Fibroblast of lung (primary cell): ENCODE results near the gene KSR2. TPM values are rescaled to one million over a fixed set of nuclear protein-coding genes. Genes with fewer than 3 reads are reported as not detected.

ENCODE experiments used
- DNase-seq, 2 donors: peaks; one replicate each; pipeline versions ENCODE4 v3.0.0 to v3.0.0-alpha.2; 2010; ENCODE audit warnings: low read depth in 2 of 2
- H2AFZ ChIP-seq: 2 replicates; pipeline ENCODE4 v1.5.1; 2012; ENCODE audit warnings: low read length, control low read depth, inconsistent platforms
- H3K27ac ChIP-seq: 2 replicates; pipeline ENCODE4 v1.5.1; 2011; ENCODE audit warnings: low read length, control low read depth; ENCODE audit not compliant: insufficient read depth
- H3K27me3 ChIP-seq: 2 replicates; pipeline ENCODE4 v1.5.1; 2011; ENCODE audit warnings: mild to moderate bottlenecking, low read length; ENCODE audit not compliant: control insufficient read depth, insufficient read depth
- H3K36me3 ChIP-seq: 2 replicates; pipeline ENCODE4 v1.5.1; 2011; ENCODE audit warnings: low read length; ENCODE audit not compliant: control insufficient read depth, insufficient read depth
- H3K4me1 ChIP-seq: 2 replicates; pipeline ENCODE4 v1.5.1; 2011; ENCODE audit warnings: low read length; ENCODE audit not compliant: control insufficient read depth, insufficient read depth; ENCODE audit errors: extremely low read depth
- H3K4me2 ChIP-seq: 2 replicates; pipeline ENCODE4 v1.5.1; 2011; ENCODE audit warnings: low read length, control low read depth; ENCODE audit not compliant: insufficient read depth; ENCODE audit errors: extremely low read depth
- H3K4me3 ChIP-seq, 4 experiments: fragments of 200-600 bp in 1 of 4; sonication (generic) in 1 of 4; replicated peaks in 1 of 4; 2 replicates each; pipeline ENCODE4 v1.5.1; 2011 to 2016; ENCODE audit warnings: low read length in 4 of 4, low read depth in 3 of 4, mild to moderate bottlenecking in 3 of 4, control low read depth in 2 of 4, inconsistent platforms in 1 of 4, mixed read lengths in 1 of 4; ENCODE audit not compliant: insufficient read depth in 1 of 4; ENCODE audit errors: control extremely low read depth in 1 of 4
- H3K79me2 ChIP-seq: 2 replicates; pipeline ENCODE4 v1.5.1; 2012; ENCODE audit warnings: mild to moderate bottlenecking, low read length, inconsistent platforms; ENCODE audit not compliant: control insufficient read depth, insufficient read depth
- H3K9ac ChIP-seq: 2 replicates; pipeline ENCODE4 v1.5.1; 2011; ENCODE audit warnings: mild to moderate bottlenecking, low read length, control low read depth; ENCODE audit not compliant: insufficient read depth
- H3K9me3 ChIP-seq: 2 replicates; pipeline ENCODE4 v1.5.1; 2012; ENCODE audit warnings: low read depth, low read length; ENCODE audit not compliant: control insufficient read depth, insufficient read depth
- H4K20me1 ChIP-seq: 2 replicates; pipeline ENCODE4 v1.5.1; 2011; ENCODE audit warnings: low read length; ENCODE audit not compliant: control insufficient read depth, insufficient read depth; ENCODE audit errors: extremely low read depth
- EZH2 ChIP-seq: IDR thresholded peaks from 2 replicates; pipeline ENCODE4 v1.5.1; 2012; ENCODE audit warnings: low read length, control low read depth, mild to moderate bottlenecking; ENCODE audit errors: missing control alignments
- polyA plus RNA-seq, 2 donors: library from polyadenylated mRNA; depleted of rRNA in 1 of 2; stranded (reverse) in 1 of 2; unstranded in 1 of 2; fragments of >200 nt; gene quantifications; 2 replicates each; pipeline ENCODE4 v1.2.1, GENCODE V29; 2011 to 2012; ENCODE audit warnings: missing spikeins in 1 of 2
- total RNA-seq: library from RNA; depleted of rRNA; stranded (reverse); fragments of >200 nt; gene quantifications from 2 replicates; pipeline ENCODE4 v1.2.1, GENCODE V29; 2014
- TF ChIP-seq, protein P1 (sequence below), 2 donors: IDR thresholded peaks in 1 of 2; conservative IDR thresholded peaks in 1 of 2; 1 replicate in 1 of 2; 2 replicates in 1 of 2; pipeline ENCODE4 v1.5.1; 2011 to 2012; ENCODE audit warnings: low read length in 2 of 2, control low read depth in 1 of 2, inconsistent platforms in 1 of 2, low read depth in 1 of 2, mild to moderate bottlenecking in 1 of 2

The KSR2 gene
- total and polyA plus RNA-seq, 2 donors (not counting 1 experiment from before 2014, with no cell fraction given), result not detected

DNA sequence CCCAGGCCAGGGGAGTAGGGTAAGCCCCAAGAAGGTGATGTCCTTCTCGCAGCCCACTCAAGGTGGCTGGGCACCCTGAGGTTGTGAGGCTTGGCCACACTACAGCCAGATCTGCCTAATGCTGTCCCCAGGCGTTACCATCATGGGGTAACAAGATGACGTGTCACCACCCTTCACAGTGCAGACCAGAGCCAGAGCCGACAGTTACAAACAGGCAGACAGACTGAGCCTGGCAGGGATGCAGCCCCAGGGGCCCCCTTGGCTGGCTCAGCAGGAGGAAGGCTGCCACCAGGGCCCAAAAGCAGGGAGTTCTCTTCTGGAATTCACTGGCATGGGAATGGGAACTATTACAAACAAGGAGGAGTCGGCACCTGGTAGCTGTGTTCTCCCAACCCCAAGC, 304.6 kb downstream of the KSR2 start:
- Histone ChIP-seq H4K20me1 (no peaks in the 10 kb centered on the region), H3K9ac (no peak overlapping the region), H2AFZ (no peak overlapping the region), H3K9me3 (no peaks in the 10 kb centered on the region), H3K4me2 (no peak overlapping the region), H3K27me3 (no peaks in the 10 kb centered on the region), H3K36me3 (no peaks in the 10 kb centered on the region), H3K4me1 (no peaks in the 10 kb centered on the region), H3K79me2 (no peaks in the 10 kb centered on the region), H3K4me3 (no peak overlapping the region), H3K27ac (no peak overlapping the region)
- no peak for TF ChIP-seq EZH2
- TF ChIP-seq, protein P1, sequence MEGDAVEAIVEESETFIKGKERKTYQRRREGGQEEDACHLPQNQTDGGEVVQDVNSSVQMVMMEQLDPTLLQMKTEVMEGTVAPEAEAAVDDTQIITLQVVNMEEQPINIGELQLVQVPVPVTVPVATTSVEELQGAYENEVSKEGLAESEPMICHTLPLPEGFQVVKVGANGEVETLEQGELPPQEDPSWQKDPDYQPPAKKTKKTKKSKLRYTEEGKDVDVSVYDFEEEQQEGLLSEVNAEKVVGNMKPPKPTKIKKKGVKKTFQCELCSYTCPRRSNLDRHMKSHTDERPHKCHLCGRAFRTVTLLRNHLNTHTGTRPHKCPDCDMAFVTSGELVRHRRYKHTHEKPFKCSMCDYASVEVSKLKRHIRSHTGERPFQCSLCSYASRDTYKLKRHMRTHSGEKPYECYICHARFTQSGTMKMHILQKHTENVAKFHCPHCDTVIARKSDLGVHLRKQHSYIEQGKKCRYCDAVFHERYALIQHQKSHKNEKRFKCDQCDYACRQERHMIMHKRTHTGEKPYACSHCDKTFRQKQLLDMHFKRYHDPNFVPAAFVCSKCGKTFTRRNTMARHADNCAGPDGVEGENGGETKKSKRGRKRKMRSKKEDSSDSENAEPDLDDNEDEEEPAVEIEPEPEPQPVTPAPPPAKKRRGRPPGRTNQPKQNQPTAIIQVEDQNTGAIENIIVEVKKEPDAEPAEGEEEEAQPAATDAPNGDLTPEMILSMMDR (conservative IDR thresholded peaks at IDR 0.05 in 1 of 2, IDR thresholded peaks at IDR 0.05 in 1 of 2; ENCODE audit: low read depth in 1 of 2, low read length in 2 of 2), result no peak
- no peak for DNase-seq

DNA sequence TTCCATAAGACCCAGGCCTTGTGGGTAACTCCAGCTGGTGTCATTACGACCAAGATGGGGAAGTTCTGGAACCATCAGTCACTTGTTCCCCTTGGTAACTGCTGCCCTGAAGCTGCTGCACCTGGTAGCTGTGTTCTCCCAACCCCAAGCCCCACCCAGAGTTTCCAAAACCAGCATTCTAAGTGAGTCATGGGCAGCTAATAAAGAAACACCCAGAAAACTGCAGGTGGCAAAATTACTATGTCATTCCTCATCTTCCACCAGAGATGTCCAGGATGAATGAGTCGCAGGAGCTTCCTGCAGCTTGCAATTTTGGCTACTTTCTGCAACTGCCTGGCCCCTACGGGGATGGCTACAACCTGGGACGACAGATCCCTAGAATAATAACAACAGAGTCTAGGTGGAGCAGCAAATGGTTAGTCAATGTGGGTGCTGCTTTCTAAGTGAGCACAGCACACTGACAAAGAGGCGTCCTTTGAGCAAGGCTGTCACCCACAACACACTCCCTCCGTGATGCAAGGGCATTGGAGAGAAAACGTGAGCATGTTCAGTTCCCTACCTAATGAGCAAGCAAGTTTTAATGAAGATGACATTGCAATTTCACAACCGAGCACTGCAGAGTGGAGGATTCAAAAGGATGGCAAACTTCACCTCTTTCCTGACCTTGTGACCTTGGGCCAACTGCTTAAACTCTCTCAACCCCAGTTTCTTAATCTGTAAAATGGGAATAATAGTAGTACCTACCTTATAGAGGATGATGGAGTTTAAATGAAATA, 306.0 kb downstream of the KSR2 start:
- Histone ChIP-seq H3K27me3 (no peaks in the 10 kb centered on the region), H3K36me3 (no peaks in the 10 kb centered on the region), H2AFZ (no peak overlapping the region), H3K79me2 (no peaks in the 10 kb centered on the region), H3K4me2 (no peak overlapping the region), H3K9ac (no peak overlapping the region), H3K4me1 (no peaks in the 10 kb centered on the region), H3K27ac (no peak overlapping the region), H3K9me3 (no peaks in the 10 kb centered on the region), H3K4me3 (no peak overlapping the region), H4K20me1 (no peaks in the 10 kb centered on the region)
- DNase-seq, result peak in 1 of 2 donors; percentile 9
- TF ChIP-seq, protein P1 (conservative IDR thresholded peaks at IDR 0.05 in 1 of 2, IDR thresholded peaks at IDR 0.05 in 1 of 2; ENCODE audit: low read depth in 1 of 2, low read length in 2 of 2), result no peak
- TF ChIP-seq EZH2, result no peak

DNA sequence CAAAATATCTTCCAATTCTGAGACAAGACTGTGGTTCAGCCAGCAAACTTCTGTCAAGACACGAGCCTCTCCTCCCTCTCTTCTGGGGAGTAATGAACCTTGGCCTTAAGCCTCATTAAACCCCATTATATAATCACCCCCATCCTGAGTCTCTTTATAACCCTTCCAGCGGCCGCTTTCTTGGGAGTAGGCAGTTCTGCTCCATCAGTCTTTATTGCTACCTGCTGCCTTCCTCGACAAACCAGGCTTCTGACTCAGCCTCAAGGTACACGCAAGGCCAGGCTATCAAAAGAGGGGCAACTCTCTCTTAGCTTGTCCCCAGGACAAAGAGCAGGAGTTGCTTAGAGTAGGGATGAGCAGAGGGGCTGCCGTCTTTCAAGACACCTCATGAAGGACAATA, 306.6 kb downstream of the KSR2 start:
- no peak for TF ChIP-seq EZH2
- TF ChIP-seq, protein P1 (conservative IDR thresholded peaks at IDR 0.05 in 1 of 2, IDR thresholded peaks at IDR 0.05 in 1 of 2; ENCODE audit: low read depth in 1 of 2, low read length in 2 of 2), result no peak
- DNase-seq, result no peak
- no peak overlapping the region for H2AFZ ChIP-seq
- H3K27ac ChIP-seq, result no peak overlapping the region
- H3K9me3 ChIP-seq, result no peaks in the 10 kb centered on the region
- H3K9ac ChIP-seq, result no peak overlapping the region
- no peaks in the 10 kb centered on the region for H4K20me1 ChIP-seq
- no peaks in the 10 kb centered on the region for H3K36me3 ChIP-seq
- H3K79me2 ChIP-seq, result no peaks in the 10 kb centered on the region
- H3K4me2 ChIP-seq, result no peak overlapping the region
- no peaks in the 10 kb centered on the region for H3K4me1 ChIP-seq
- no peak overlapping the region for H3K4me3 ChIP-seq
- H3K27me3 ChIP-seq, result no peaks in the 10 kb centered on the region
